Measurements from ENCODE around the gene LIPG. TPM values are rescaled to one million over a fixed set of nuclear protein-coding genes. Genes with fewer than 3 reads are reported as not detected.

LIPG gene
- total RNA-seq, 1 experiment from 2014 or later = 44.0 TPM

DNA sequence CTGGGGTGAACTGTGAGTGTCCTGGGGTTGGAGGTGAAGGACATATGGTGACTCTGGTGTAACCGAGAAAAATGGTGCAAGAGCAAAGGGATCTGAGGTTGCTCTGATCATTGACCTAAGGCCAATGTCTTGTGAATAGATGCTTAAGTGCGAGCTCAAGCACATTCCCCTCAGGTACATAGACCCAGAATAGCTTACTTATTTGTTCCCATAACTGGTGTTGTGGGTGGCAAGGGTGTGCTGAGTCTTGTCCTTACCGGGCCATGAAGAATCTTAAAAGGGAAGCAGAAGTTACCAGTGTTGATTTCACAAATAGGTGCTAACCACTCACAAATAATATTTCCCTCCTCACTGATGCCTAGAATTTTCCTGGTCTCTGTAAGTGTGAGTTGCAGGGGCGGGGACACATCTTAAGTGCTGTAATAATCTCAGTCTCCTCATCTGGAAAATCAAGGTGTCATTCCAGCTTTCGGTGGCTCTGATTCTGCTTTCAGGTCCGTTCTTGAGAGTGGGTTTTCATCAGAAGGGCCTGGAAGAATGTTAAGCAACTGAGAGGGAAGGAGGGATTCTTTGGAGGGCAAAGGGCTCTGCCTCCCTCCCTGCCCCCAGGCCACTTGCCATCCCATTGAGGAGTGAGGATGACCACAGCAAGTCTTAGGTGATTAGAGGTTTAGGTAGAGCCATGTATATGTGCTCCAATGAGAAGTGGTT lies 54.9 kb downstream of the LIPG start:
- Mint-ChIP-seq H3K9me3 (ENCODE audit: low read depth, unreplicated experiment) (no peaks in the 10 kb centered on the region), H3K36me3 (ENCODE audit: insufficient read depth, unreplicated experiment) (no peaks in the 10 kb centered on the region), H3K27ac (ENCODE audit: unreplicated experiment) (no peak overlapping the region), H3K4me1 (ENCODE audit: low read depth, unreplicated experiment) (peaks cover 11% of the 10 kb centered on the region), H3K27me3 (ENCODE audit: unreplicated experiment) (peaks cover 12% of the 10 kb centered on the region), H3K4me3 (ENCODE audit: low read depth, unreplicated experiment) (no peak overlapping the region)
- TF ChIP-seq, protein P1, sequence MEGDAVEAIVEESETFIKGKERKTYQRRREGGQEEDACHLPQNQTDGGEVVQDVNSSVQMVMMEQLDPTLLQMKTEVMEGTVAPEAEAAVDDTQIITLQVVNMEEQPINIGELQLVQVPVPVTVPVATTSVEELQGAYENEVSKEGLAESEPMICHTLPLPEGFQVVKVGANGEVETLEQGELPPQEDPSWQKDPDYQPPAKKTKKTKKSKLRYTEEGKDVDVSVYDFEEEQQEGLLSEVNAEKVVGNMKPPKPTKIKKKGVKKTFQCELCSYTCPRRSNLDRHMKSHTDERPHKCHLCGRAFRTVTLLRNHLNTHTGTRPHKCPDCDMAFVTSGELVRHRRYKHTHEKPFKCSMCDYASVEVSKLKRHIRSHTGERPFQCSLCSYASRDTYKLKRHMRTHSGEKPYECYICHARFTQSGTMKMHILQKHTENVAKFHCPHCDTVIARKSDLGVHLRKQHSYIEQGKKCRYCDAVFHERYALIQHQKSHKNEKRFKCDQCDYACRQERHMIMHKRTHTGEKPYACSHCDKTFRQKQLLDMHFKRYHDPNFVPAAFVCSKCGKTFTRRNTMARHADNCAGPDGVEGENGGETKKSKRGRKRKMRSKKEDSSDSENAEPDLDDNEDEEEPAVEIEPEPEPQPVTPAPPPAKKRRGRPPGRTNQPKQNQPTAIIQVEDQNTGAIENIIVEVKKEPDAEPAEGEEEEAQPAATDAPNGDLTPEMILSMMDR (IDR thresholded peaks at IDR 0.05; ENCODE audit: unreplicated experiment) = no peak
- CTCF ChIA-PET = no interaction called here
- intact Hi-C loops (cut with micrococcal nuclease; ENCODE audit: unreplicated experiment) = no loop called here
- DNase-seq = no peak
- BruUV-seq (replicated peaks) = no TSS peak

GRCh38 chr18:49617329-49617695 lies 55.5 kb downstream of the LIPG start:
- Mint-ChIP-seq H3K4me1 (ENCODE audit: low read depth, unreplicated experiment) (peaks cover 11% of the 10 kb centered on the region), H3K36me3 (ENCODE audit: insufficient read depth, unreplicated experiment) (no peaks in the 10 kb centered on the region), H3K9me3 (ENCODE audit: low read depth, unreplicated experiment) (no peaks in the 10 kb centered on the region), H3K27me3 (ENCODE audit: unreplicated experiment) (peaks cover 18% of the 10 kb centered on the region), H3K27ac (ENCODE audit: unreplicated experiment) (no peak overlapping the region), H3K4me3 (ENCODE audit: low read depth, unreplicated experiment) (no peak overlapping the region)
- no TSS peak for BruUV-seq (replicated peaks)
- CTCF ChIA-PET = no interaction called here
- no peak for DNase-seq
- intact Hi-C loops (cut with micrococcal nuclease; ENCODE audit: unreplicated experiment) = no loop called here
- TF ChIP-seq, protein P1 (IDR thresholded peaks at IDR 0.05; ENCODE audit: unreplicated experiment) = no peak

DNA sequence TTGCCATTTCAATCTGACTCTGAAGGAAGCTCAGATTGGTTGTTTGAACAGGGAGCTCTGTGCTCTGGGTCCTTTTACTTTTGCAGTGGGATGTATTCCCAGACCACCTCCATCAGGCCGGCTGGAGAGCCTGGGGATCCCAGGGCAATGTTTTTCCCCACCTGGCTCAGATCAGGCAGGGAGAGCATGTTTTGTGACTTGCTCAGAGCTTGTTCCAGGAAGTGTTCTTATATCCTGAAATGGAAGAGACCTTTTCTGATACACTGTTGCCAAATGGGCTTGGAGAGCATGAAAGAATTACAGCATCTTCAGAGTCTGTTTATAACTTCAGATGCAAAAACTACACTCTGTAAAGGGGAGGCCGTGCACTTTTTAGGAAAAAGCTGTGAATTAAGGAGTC lies 56.0 kb downstream of the LIPG start:
- H3K9me3 Mint-ChIP-seq (ENCODE audit: low read depth, unreplicated experiment) = no peaks in the 10 kb centered on the region
- CTCF ChIA-PET = no interaction called here

GRCh38 chr18:49618742-49619681 lies 57.2 kb downstream of the LIPG start:
- Mint-ChIP-seq H3K36me3 (ENCODE audit: insufficient read depth, unreplicated experiment) (no peaks in the 10 kb centered on the region), H3K9me3 (ENCODE audit: low read depth, unreplicated experiment) (no peaks in the 10 kb centered on the region), H3K27ac (ENCODE audit: unreplicated experiment) (no peak overlapping the region), H3K27me3 (ENCODE audit: unreplicated experiment) (peaks cover 28% of the 10 kb centered on the region), H3K4me3 (ENCODE audit: low read depth, unreplicated experiment) (no peak overlapping the region), H3K4me1 (ENCODE audit: low read depth, unreplicated experiment) (peaks cover 3% of the 10 kb centered on the region)
- CTCF ChIA-PET = interaction anchor here (1.0 kb wide), 1 partner anchor 18 kb away, joined by 3 read pairs; no protein-coding TSS in a partner anchor
- intact Hi-C loops (cut with micrococcal nuclease; ENCODE audit: unreplicated experiment) = no loop called here
- no TSS peak for BruUV-seq (replicated peaks)
- TF ChIP-seq, protein P1 (IDR thresholded peaks at IDR 0.05; ENCODE audit: unreplicated experiment) = no peak
- no peak for DNase-seq

More for the DNA sequence above, 56.0 kb downstream of the LIPG start:
- no peak overlapping the region for H3K27ac Mint-ChIP-seq (ENCODE audit: unreplicated experiment)
- no peaks in the 10 kb centered on the region for H3K36me3 Mint-ChIP-seq (ENCODE audit: insufficient read depth, unreplicated experiment)
- peaks cover 23% of the 10 kb centered on the region for H3K27me3 Mint-ChIP-seq (ENCODE audit: unreplicated experiment)
- no TSS peak for BruUV-seq (replicated peaks)
- DNase-seq = no peak
- TF ChIP-seq, protein P1 (IDR thresholded peaks at IDR 0.05; ENCODE audit: unreplicated experiment) = no peak
- H3K4me1 Mint-ChIP-seq (ENCODE audit: low read depth, unreplicated experiment) = peaks cover 11% of the 10 kb centered on the region
- intact Hi-C loops (cut with micrococcal nuclease; ENCODE audit: unreplicated experiment) = no loop called here
- H3K4me3 Mint-ChIP-seq (ENCODE audit: low read depth, unreplicated experiment) = no peak overlapping the region
